Panc1 (cell line): ENCODE results near the gene RARA. TPM values are rescaled to one million over a fixed set of nuclear protein-coding genes. Genes with fewer than 3 reads are reported as not detected.

Source experiments
- ATAC-seq: fragments of 200-7000 bp; cut with Tn5 transposase; 2 replicates; pipeline ENCODE4 v1.9.1; 2020; ENCODE audit warnings: mild to moderate bottlenecking, moderate library complexity
- BruUV-seq: library from RNA; stranded (reverse); fragments of 400-500 nt; replicated peaks from 2 replicates; lab custom pipeline; 2021; lab: Mats Ljungman, UMichigan
- CTCF ChIA-PET: fragments of 300-600 bp; sonication (Branson Sonifier 250); formaldehyde crosslinking; loops from one replicate; lab custom pipeline; 2022; ENCODE audit warnings: antibody characterized with exemption; lab: Charles Lee
- POLR2A ChIA-PET: fragments of 300-600 bp; sonication (Branson Sonifier 250); formaldehyde crosslinking; loops from one replicate; lab custom pipeline; 2022; ENCODE audit warnings: antibody characterized with exemption; lab: Charles Lee
- DNase-seq: peaks from one replicate; pipeline ENCODE4 v3.0.0-alpha.2; 2010; ENCODE audit warnings: low read depth, low spot score
- H3K27ac ChIP-seq: 2 replicates; pipeline ENCODE4 v1.5.1; 2011; ENCODE audit warnings: mild to moderate bottlenecking, low read length, inconsistent platforms
- H3K27me3 ChIP-seq: fragments of 200-500 bp; sonication (Bioruptor generic); 2 replicates; pipeline ENCODE4 v1.6.0; 2014; ENCODE audit warnings: low read length, inconsistent platforms; ENCODE audit not compliant: control insufficient read depth, insufficient read depth
- H3K36me3 ChIP-seq: fragments of 200-500 bp; sonication (Bioruptor generic); 2 replicates; pipeline ENCODE4 v1.5.1; 2014; ENCODE audit warnings: inconsistent platforms, mild to moderate bottlenecking, low read length, moderate library complexity; ENCODE audit not compliant: control insufficient read depth, insufficient read depth
- H3K4me1 ChIP-seq: 2 replicates; pipeline ENCODE4 v1.5.1; 2011; ENCODE audit warnings: inconsistent platforms, mild to moderate bottlenecking, low read length, moderate library complexity; ENCODE audit not compliant: control insufficient read depth, insufficient read depth
- H3K4me3 ChIP-seq, 2 experiments: 2 replicates each; pipeline ENCODE4 v1.5.1; 2011 to 2012; ENCODE audit warnings: low read depth in 2 of 2, low read length in 2 of 2, mild to moderate bottlenecking in 2 of 2, inconsistent platforms in 1 of 2, moderate library complexity in 1 of 2
- H3K9me3 ChIP-seq: fragments of 200-500 bp; sonication (Bioruptor generic); 2 replicates; pipeline ENCODE4 v1.5.1; 2014; ENCODE audit warnings: low read depth, mild to moderate bottlenecking, inconsistent platforms, low read length, moderate library complexity; ENCODE audit not compliant: control insufficient read depth, insufficient read depth
- POLR2AphosphoS5 ChIP-seq: IDR thresholded peaks from 2 replicates; pipeline ENCODE4 v1.6.1; 2012; ENCODE audit warnings: mild to moderate bottlenecking, low read depth, low read length, moderate library complexity
- SIN3A ChIP-seq: IDR thresholded peaks from 2 replicates; pipeline ENCODE4 v1.6.1; 2012; ENCODE audit warnings: low read depth, mild to moderate bottlenecking, low read length, moderate library complexity, borderline replicate concordance; ENCODE audit not compliant: insufficient read depth
- TCF7L2 ChIP-seq: IDR thresholded peaks from 2 replicates; pipeline ENCODE4 v1.6.1; 2011; ENCODE audit warnings: mild to moderate bottlenecking, low read depth, low read length, inconsistent platforms
- in situ Hi-C: cut with HindIII; loops from 2 replicates; pipeline ENCODE4 v1.10.0; 2016; ENCODE audit warnings: low sequenced_read_pairs, low pct_unique_long_range_greater_than_20kb
- intact Hi-C: fragments of 100-400 bp; cut with micrococcal nuclease; formaldehyde crosslinking; loops from one replicate; pipeline ENCODE4 v1.10.0; 2022; ENCODE audit not compliant: unreplicated experiment
- total RNA-seq: library from RNA; stranded (reverse); gene quantifications from one replicate; pipeline ENCODE4 v1.2.1, GENCODE V29; 2021; ENCODE audit not compliant: unreplicated experiment
- TF ChIP-seq, protein P1 (sequence below): fragments of 450-650 bp; IDR thresholded peaks from 2 replicates; pipeline ENCODE4 v1.5.1; 2017; ENCODE audit warnings: mild to moderate bottlenecking
- TF ChIP-seq, protein P2 (sequence below), 2 experiments: IDR thresholded peaks; 2 replicates each; pipeline ENCODE4 v1.6.1; 2011 to 2012; ENCODE audit warnings: low read depth in 2 of 2, control low read depth in 1 of 2, low read length in 1 of 2, mild to moderate bottlenecking in 1 of 2, moderate library complexity in 1 of 2; ENCODE audit not compliant: insufficient read depth in 1 of 2

RARA gene
- total RNA-seq, 1 experiment from 2014 or later: 55.6 TPM

DNA sequence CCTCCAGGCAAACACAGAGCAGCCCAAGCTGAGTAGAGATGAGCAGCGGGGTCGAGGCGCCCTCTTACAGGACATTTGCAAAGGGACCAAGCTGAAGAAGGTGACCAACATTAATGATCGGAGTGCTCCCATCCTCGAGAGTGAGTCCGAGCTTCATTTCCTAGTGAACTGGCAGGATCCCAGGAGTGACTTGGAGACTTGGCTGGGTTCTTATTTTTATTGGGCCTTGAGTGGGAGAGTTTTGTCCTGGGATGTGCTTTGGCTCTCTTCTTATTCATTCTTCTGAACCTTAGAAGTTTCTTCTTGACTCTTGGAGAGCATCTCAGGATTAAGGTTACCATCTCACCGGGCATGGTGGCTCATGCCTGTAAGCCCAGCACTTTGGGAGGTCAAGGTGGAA is 48.5 kb upstream of the RARA start:
- ATAC-seq (no peak), DNase-seq (no peak)
- TF ChIP-seq, protein P1, sequence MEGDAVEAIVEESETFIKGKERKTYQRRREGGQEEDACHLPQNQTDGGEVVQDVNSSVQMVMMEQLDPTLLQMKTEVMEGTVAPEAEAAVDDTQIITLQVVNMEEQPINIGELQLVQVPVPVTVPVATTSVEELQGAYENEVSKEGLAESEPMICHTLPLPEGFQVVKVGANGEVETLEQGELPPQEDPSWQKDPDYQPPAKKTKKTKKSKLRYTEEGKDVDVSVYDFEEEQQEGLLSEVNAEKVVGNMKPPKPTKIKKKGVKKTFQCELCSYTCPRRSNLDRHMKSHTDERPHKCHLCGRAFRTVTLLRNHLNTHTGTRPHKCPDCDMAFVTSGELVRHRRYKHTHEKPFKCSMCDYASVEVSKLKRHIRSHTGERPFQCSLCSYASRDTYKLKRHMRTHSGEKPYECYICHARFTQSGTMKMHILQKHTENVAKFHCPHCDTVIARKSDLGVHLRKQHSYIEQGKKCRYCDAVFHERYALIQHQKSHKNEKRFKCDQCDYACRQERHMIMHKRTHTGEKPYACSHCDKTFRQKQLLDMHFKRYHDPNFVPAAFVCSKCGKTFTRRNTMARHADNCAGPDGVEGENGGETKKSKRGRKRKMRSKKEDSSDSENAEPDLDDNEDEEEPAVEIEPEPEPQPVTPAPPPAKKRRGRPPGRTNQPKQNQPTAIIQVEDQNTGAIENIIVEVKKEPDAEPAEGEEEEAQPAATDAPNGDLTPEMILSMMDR: no peak
- TF ChIP-seq SIN3A: no peak
- TF ChIP-seq POLR2AphosphoS5: no peak
- no peak for TF ChIP-seq TCF7L2
- TF ChIP-seq, protein P2, sequence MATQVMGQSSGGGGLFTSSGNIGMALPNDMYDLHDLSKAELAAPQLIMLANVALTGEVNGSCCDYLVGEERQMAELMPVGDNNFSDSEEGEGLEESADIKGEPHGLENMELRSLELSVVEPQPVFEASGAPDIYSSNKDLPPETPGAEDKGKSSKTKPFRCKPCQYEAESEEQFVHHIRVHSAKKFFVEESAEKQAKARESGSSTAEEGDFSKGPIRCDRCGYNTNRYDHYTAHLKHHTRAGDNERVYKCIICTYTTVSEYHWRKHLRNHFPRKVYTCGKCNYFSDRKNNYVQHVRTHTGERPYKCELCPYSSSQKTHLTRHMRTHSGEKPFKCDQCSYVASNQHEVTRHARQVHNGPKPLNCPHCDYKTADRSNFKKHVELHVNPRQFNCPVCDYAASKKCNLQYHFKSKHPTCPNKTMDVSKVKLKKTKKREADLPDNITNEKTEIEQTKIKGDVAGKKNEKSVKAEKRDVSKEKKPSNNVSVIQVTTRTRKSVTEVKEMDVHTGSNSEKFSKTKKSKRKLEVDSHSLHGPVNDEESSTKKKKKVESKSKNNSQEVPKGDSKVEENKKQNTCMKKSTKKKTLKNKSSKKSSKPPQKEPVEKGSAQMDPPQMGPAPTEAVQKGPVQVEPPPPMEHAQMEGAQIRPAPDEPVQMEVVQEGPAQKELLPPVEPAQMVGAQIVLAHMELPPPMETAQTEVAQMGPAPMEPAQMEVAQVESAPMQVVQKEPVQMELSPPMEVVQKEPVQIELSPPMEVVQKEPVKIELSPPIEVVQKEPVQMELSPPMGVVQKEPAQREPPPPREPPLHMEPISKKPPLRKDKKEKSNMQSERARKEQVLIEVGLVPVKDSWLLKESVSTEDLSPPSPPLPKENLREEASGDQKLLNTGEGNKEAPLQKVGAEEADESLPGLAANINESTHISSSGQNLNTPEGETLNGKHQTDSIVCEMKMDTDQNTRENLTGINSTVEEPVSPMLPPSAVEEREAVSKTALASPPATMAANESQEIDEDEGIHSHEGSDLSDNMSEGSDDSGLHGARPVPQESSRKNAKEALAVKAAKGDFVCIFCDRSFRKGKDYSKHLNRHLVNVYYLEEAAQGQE (IDR thresholded peaks at IDR 0.05; ENCODE audit: insufficient read depth in 1 of 2, low read depth in 2 of 2, low read length in 1 of 2): no peak
- H3K36me3 ChIP-seq: no peaks in the 10 kb centered on the region
- H3K4me1 ChIP-seq: no peaks in the 10 kb centered on the region
- no peak overlapping the region for H3K4me3 ChIP-seq
- H3K27me3 ChIP-seq: no peaks in the 10 kb centered on the region
- ChIA-PET CTCF (no interaction called here), POLR2A (no interaction called here)
- BruUV-seq: no TSS peak
- no peak overlapping the region for H3K27ac ChIP-seq
- intact Hi-C loops: no loop called here
- in situ Hi-C loops: no loop called here
- no peaks in the 10 kb centered on the region for H3K9me3 ChIP-seq

DNA sequence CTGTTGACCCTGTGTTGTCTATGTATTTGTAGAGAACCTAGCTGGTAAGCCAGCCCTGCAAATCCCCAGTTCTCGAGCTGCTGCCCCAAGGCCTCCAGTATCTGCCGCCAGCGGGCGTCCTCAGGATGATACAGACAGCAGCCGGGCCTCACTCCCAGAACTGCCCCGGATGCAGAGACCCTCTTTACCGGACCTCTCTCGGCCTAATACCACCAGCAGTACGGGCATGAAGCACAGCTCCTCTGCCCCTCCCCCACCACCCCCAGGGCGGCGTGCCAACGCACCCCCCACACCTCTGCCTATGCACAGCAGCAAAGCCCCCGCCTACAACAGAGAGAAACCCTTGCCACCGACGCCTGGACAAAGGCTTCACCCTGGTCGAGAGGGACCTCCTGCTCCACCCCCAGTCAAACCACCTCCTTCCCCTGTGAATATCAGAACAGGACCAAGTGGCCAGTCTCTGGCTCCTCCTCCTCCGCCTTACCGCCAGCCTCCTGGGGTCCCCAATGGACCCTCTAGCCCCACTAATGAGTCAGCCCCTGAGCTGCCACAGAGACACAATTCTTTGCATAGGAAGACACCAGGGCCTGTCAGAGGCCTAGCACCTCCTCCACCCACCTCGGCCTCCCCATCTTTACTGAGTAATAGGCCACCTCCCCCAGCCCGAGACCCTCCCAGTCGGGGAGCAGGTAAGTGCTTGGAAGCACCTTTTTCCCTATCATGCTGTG is 44.4 kb upstream of the RARA start:
- H3K9me3 ChIP-seq: no peaks in the 10 kb centered on the region
- no peaks in the 10 kb centered on the region for H3K36me3 ChIP-seq
- CTCF ChIA-PET: no interaction called here
- no peak for DNase-seq
- H3K27me3 ChIP-seq: no peaks in the 10 kb centered on the region
- no TSS peak for BruUV-seq
- in situ Hi-C loops: no loop called here
- intact Hi-C loops: no loop called here
- POLR2A ChIA-PET: interaction anchor here (0.6 kb wide), 1 partner anchor 35 kb away, joined by 10 read pairs; no protein-coding TSS in a partner anchor
- ATAC-seq: no peak
- no peak overlapping the region for H3K27ac ChIP-seq
- no peak overlapping the region for H3K4me3 ChIP-seq
- TF ChIP-seq TCF7L2: no peak
- TF ChIP-seq POLR2AphosphoS5: no peak
- TF ChIP-seq, protein P2 (IDR thresholded peaks at IDR 0.05; ENCODE audit: insufficient read depth in 1 of 2, low read depth in 2 of 2, low read length in 1 of 2): no peak
- no peak for TF ChIP-seq SIN3A
- TF ChIP-seq, protein P1: no peak
- H3K4me1 ChIP-seq: no peaks in the 10 kb centered on the region
